ENCODE measurements around the gene RND2.
"Not testable (repeated sequence)": the region's sequence is repeated elsewhere in the genome, so short reads cannot be mapped to it uniquely, and the experiment has no call there.

The RND2 gene

GRCh38 chr17:43028221-43028861 is 3.3 kb downstream of the RND2 start:
- peaks cover 10% of the 10 kb centered on the region for H3K27me3 Mint-ChIP-seq (ENCODE audit: low read depth)
- no peaks in the 10 kb centered on the region for H3K9me3 Mint-ChIP-seq
- no peak for DNase-seq (ENCODE audit: low spot score)
- H3K36me3 Mint-ChIP-seq (ENCODE audit: low read depth): no peaks in the 10 kb centered on the region
- H3K4me3 Mint-ChIP-seq: no peak overlapping the region
- H3K4me1 Mint-ChIP-seq (ENCODE audit: low read depth): peaks cover 10% of the 10 kb centered on the region
- no peak overlapping the region for H3K27ac Mint-ChIP-seq

GRCh38 chr17:43030137-43030767 is 5.2 kb downstream of the RND2 start:
- Mint-ChIP-seq H3K27me3 (ENCODE audit: low read depth) (peaks cover 3% of the 10 kb centered on the region), H3K27ac (no peak overlapping the region), H3K4me3 (no peak overlapping the region), H3K9me3 (no peaks in the 10 kb centered on the region), H3K4me1 (ENCODE audit: low read depth) (peaks cover 2% of the 10 kb centered on the region), H3K36me3 (ENCODE audit: low read depth) (no peaks in the 10 kb centered on the region)
- no peak for DNase-seq (ENCODE audit: low spot score)

GRCh38 chr17:43031666-43032065 is 6.6 kb downstream of the RND2 start:
- no peak for DNase-seq (ENCODE audit: low spot score)
- Mint-ChIP-seq H3K27me3 (ENCODE audit: low read depth) (no peaks in the 10 kb centered on the region), H3K36me3 (ENCODE audit: low read depth) (no peaks in the 10 kb centered on the region), H3K9me3 (no peaks in the 10 kb centered on the region), H3K27ac (no peak overlapping the region), H3K4me3 (no peak overlapping the region), H3K4me1 (ENCODE audit: low read depth) (no peaks in the 10 kb centered on the region)

GRCh38 chr17:43033948-43034881 is 9.2 kb downstream of the RND2 start:
- Mint-ChIP-seq H3K4me3 (no peak overlapping the region), H3K27ac (no peak overlapping the region), H3K9me3 (no peaks in the 10 kb centered on the region), H3K36me3 (ENCODE audit: low read depth) (no peaks in the 10 kb centered on the region), H3K4me1 (ENCODE audit: low read depth) (no peaks in the 10 kb centered on the region), H3K27me3 (ENCODE audit: low read depth) (no peaks in the 10 kb centered on the region)
- DNase-seq (ENCODE audit: low spot score): no peak

GRCh38 chr17:43034894-43035293 is 9.9 kb downstream of the RND2 start:
- DNase-seq (ENCODE audit: low spot score): no peak
- no peaks in the 10 kb centered on the region for H3K27me3 Mint-ChIP-seq (ENCODE audit: low read depth)
- no peak overlapping the region for H3K27ac Mint-ChIP-seq
- no peaks in the 10 kb centered on the region for H3K9me3 Mint-ChIP-seq
- H3K36me3 Mint-ChIP-seq (ENCODE audit: low read depth): no peaks in the 10 kb centered on the region
- H3K4me1 Mint-ChIP-seq (ENCODE audit: low read depth): no peaks in the 10 kb centered on the region
- H3K4me3 Mint-ChIP-seq: no peak overlapping the region

GRCh38 chr17:43039646-43040045 is 14.6 kb downstream of the RND2 start:
- H3K4me1 Mint-ChIP-seq (ENCODE audit: low read depth): no peaks in the 10 kb centered on the region
- peaks cover 5% of the 10 kb centered on the region for H3K36me3 Mint-ChIP-seq (ENCODE audit: low read depth)
- DNase-seq (ENCODE audit: low spot score): no peak
- H3K27ac Mint-ChIP-seq: no peak overlapping the region
- H3K9me3 Mint-ChIP-seq: no peaks in the 10 kb centered on the region
- H3K27me3 Mint-ChIP-seq (ENCODE audit: low read depth): no peaks in the 10 kb centered on the region
- no peak overlapping the region for H3K4me3 Mint-ChIP-seq

- no peak overlapping the region for H3K27ac Mint-ChIP-seq
- H3K4me3 Mint-ChIP-seq: no peak overlapping the region
- no peaks in the 10 kb centered on the region for H3K4me1 Mint-ChIP-seq (ENCODE audit: low read depth)
- no peaks in the 10 kb centered on the region for H3K9me3 Mint-ChIP-seq
- peaks cover 8% of the 10 kb centered on the region for H3K36me3 Mint-ChIP-seq (ENCODE audit: low read depth)
- no peaks in the 10 kb centered on the region for H3K27me3 Mint-ChIP-seq (ENCODE audit: low read depth)
- DNase-seq (ENCODE audit: low spot score): no peak
Measured at GRCh38 chr17:43040655-43041054, 15.6 kb downstream of the RND2 start.

GRCh38 chr17:43042025-43042628 is 17.1 kb downstream of the RND2 start:
- Mint-ChIP-seq H3K27ac (no peak overlapping the region), H3K9me3 (no peaks in the 10 kb centered on the region), H3K36me3 (ENCODE audit: low read depth) (peaks cover 11% of the 10 kb centered on the region), H3K4me1 (ENCODE audit: low read depth) (no peaks in the 10 kb centered on the region), H3K27me3 (ENCODE audit: low read depth) (no peaks in the 10 kb centered on the region), H3K4me3 (no peak overlapping the region)
- DNase-seq (ENCODE audit: low spot score): no peak

GRCh38 chr17:43043307-43043706 is 18.3 kb downstream of the RND2 start:
- Mint-ChIP-seq H3K27ac (no peak overlapping the region), H3K27me3 (ENCODE audit: low read depth) (no peaks in the 10 kb centered on the region), H3K4me3 (no peak overlapping the region), H3K4me1 (ENCODE audit: low read depth) (no peaks in the 10 kb centered on the region), H3K9me3 (no peaks in the 10 kb centered on the region), H3K36me3 (ENCODE audit: low read depth) (peaks cover 15% of the 10 kb centered on the region)
- no peak for DNase-seq (ENCODE audit: low spot score)

GRCh38 chr17:43044024-43044423 is 19.0 kb downstream of the RND2 start:
- DNase-seq (ENCODE audit: low spot score): no peak
- Mint-ChIP-seq H3K9me3 (no peaks in the 10 kb centered on the region), H3K36me3 (ENCODE audit: low read depth) (peaks cover 19% of the 10 kb centered on the region), H3K27ac (no peak overlapping the region), H3K4me3 (no peak overlapping the region), H3K27me3 (ENCODE audit: low read depth) (no peaks in the 10 kb centered on the region), H3K4me1 (ENCODE audit: low read depth) (no peaks in the 10 kb centered on the region)

- no peaks in the 10 kb centered on the region for H3K4me1 Mint-ChIP-seq (ENCODE audit: low read depth)
- H3K36me3 Mint-ChIP-seq (ENCODE audit: low read depth): peaks cover 43% of the 10 kb centered on the region
Measured at GRCh38 chr17:43051969-43052368, 26.9 kb downstream of the RND2 start.

GRCh38 chr17:43053008-43053407 is 28.0 kb downstream of the RND2 start:
- not testable (repeated sequence) for H3K9me3 Mint-ChIP-seq; H3K27ac Mint-ChIP-seq; DNase-seq (ENCODE audit: low spot score); H3K4me3 Mint-ChIP-seq; H3K27me3 Mint-ChIP-seq (ENCODE audit: low read depth); H3K4me1 Mint-ChIP-seq (ENCODE audit: low read depth)
- peaks cover 39% of the 10 kb centered on the region for H3K36me3 Mint-ChIP-seq (ENCODE audit: low read depth)

More at GRCh38 chr17:43051969-43052368, 26.9 kb downstream of the RND2 start:
- H3K27me3 Mint-ChIP-seq (ENCODE audit: low read depth): no peaks in the 10 kb centered on the region
- H3K9me3 Mint-ChIP-seq: no peaks in the 10 kb centered on the region
- H3K27ac Mint-ChIP-seq: no peak overlapping the region
- DNase-seq (ENCODE audit: low spot score): no peak
- H3K4me3 Mint-ChIP-seq: no peak overlapping the region

GRCh38 chr17:43056051-43056450 is 31.0 kb downstream of the RND2 start:
- H3K4me1 Mint-ChIP-seq (ENCODE audit: low read depth): no peaks in the 10 kb centered on the region
- H3K36me3 Mint-ChIP-seq (ENCODE audit: low read depth): peaks cover 34% of the 10 kb centered on the region
- H3K4me3 Mint-ChIP-seq: no peak overlapping the region
- H3K27me3 Mint-ChIP-seq (ENCODE audit: low read depth): no peaks in the 10 kb centered on the region
- H3K27ac Mint-ChIP-seq: no peak overlapping the region
- no peak for DNase-seq (ENCODE audit: low spot score)
- H3K9me3 Mint-ChIP-seq: no peaks in the 10 kb centered on the region

Measured in T-helper 2 cell treated with Interferon-gamma antibody and Interleukin-4, amounts not matched to agents 5 μg/mL and 100 μg/mL, for 36 hours (primary cell).